Mucosa of rectum (tissue), 2 donors: Measurements from ENCODE around the gene KANSL3.
A peak's percentile ranks its signal among the peaks of the same experiment; 100 is the strongest.

Source experiments
- H3K27ac ChIP-seq, 2 donors: one replicate each; pipeline ENCODE4 v1.7.0; 2013; ENCODE audit warnings: inconsistent platforms in 2 of 2, low read depth in 2 of 2, low read length in 2 of 2
- H3K27me3 ChIP-seq, 2 donors: one replicate each; pipeline ENCODE4 v1.7.0; 2013; ENCODE audit warnings: low read length in 2 of 2; ENCODE audit not compliant: control insufficient read depth in 2 of 2, insufficient read depth in 2 of 2
- H3K36me3 ChIP-seq, 2 donors: one replicate each; pipeline ENCODE4 v1.7.0; 2013; ENCODE audit warnings: low read length in 2 of 2; ENCODE audit not compliant: control insufficient read depth in 2 of 2, insufficient read depth in 2 of 2
- H3K4me1 ChIP-seq, 2 donors: one replicate each; pipeline ENCODE4 v1.7.0; 2013; ENCODE audit warnings: low read length in 2 of 2, mild to moderate bottlenecking in 1 of 2; ENCODE audit not compliant: control insufficient read depth in 2 of 2, insufficient read depth in 2 of 2
- H3K4me3 ChIP-seq, 2 donors: one replicate each; pipeline ENCODE4 v1.7.0; 2013; ENCODE audit warnings: low read length in 2 of 2
- H3K9ac ChIP-seq, 2 donors: one replicate each; pipeline ENCODE4 v1.7.0; 2013; ENCODE audit warnings: low read length in 2 of 2, low read depth in 1 of 2, mild to moderate bottlenecking in 1 of 2
- H3K9me3 ChIP-seq, 2 donors: one replicate each; pipeline ENCODE4 v1.7.0; 2013; ENCODE audit warnings: low read length in 2 of 2; ENCODE audit not compliant: control insufficient read depth in 2 of 2
- donor health status: healthy.
- donor health status: Normal muscosa, but diverticular disease.

The KANSL3 gene

DNA sequence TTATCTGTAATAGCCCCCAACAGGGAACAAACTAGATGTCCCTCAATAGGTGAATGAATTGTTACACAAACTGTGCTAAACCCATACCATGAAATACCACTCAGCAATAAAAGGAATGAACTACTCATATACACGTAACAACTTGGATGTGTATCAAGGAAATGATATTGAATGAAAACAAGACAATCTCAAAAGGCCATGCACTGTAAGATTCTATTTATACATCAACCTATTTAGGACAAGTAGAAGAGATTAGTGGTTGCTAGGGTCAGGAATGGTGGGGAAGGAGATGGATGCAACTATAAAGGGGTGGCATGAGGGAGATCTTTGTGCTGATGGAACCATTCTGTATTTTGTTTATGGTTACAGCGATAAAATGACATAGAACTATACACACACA, 47.1 kb downstream of the KANSL3 start:
- H3K36me3 ChIP-seq: peaks cover 40% of the 10 kb centered on the region in 2 donors
- H3K4me3 ChIP-seq: no peak overlapping the region
- no peaks in the 10 kb centered on the region for H3K9me3 ChIP-seq
- H3K9ac ChIP-seq: no peak overlapping the region
- peaks cover 0 to 4% of the 10 kb centered on the region in 2 donors for H3K4me1 ChIP-seq
- H3K27ac ChIP-seq: peak overlapping the region in 1 of 2 donors; percentile 37
- H3K27me3 ChIP-seq: no peaks in the 10 kb centered on the region

DNA sequence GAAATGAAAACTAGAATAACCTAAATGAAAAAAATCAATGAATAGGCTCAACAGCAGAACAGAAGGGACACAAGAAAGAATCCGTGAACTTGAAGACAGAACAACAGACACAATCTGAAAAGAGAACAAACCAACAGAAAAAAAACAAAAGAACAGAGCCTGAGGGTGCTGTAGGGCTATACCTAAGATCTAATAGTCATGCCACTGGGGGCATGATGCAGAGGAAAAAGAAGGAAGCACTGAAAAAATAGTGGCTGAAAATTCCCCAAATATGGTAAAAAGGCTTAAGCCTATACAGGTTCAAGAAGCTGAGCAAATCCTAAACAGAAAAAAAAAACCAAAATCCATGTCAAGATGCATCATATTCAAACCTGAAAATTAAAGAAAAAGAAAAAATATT, 50.3 kb downstream of the KANSL3 start:
- Histone ChIP-seq H3K9ac (no peak overlapping the region), H3K27ac (no peak overlapping the region), H3K36me3 (peaks cover 8 to 10% of the 10 kb centered on the region in 2 donors), H3K4me3 (no peak overlapping the region), H3K27me3 (no peaks in the 10 kb centered on the region), H3K9me3 (no peaks in the 10 kb centered on the region), H3K4me1 (no peaks in the 10 kb centered on the region)

- Histone ChIP-seq H3K9ac (no peak overlapping the region), H3K36me3 (no peaks in the 10 kb centered on the region), H3K27ac (no peak overlapping the region), H3K9me3 (no peaks in the 10 kb centered on the region), H3K4me3 (no peak overlapping the region), H3K4me1 (no peaks in the 10 kb centered on the region), H3K27me3 (no peaks in the 10 kb centered on the region)
Measured at GRCh38 chr2:96584017-96584416, 54.1 kb downstream of the KANSL3 start.

DNA sequence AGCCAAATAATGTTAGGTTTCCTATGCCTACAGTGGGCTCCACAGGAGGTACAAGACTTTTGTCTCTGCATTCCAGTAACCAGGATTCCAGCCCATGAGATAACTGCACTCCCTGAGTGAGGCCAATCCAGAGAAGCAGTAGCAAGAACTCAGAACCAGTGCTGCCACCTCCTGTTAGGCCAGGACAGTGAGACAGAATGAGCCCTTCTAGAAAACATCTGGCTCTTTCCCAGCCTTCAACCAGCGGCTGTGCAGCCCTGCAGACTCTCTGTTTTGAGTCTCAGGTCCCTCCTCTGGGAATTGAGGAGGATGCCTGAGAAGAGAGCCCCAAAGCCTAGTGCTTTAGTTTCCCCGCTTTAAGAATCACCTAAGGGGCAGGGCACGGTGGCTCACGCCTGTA, 57.3 kb downstream of the KANSL3 start:
- Histone ChIP-seq H3K4me1 (peaks cover 0 to 8% of the 10 kb centered on the region in 2 donors), H3K4me3 (no peak overlapping the region), H3K27ac (no peak overlapping the region), H3K9ac (no peak overlapping the region), H3K36me3 (no peaks in the 10 kb centered on the region), H3K27me3 (no peaks in the 10 kb centered on the region), H3K9me3 (no peaks in the 10 kb centered on the region)

DNA sequence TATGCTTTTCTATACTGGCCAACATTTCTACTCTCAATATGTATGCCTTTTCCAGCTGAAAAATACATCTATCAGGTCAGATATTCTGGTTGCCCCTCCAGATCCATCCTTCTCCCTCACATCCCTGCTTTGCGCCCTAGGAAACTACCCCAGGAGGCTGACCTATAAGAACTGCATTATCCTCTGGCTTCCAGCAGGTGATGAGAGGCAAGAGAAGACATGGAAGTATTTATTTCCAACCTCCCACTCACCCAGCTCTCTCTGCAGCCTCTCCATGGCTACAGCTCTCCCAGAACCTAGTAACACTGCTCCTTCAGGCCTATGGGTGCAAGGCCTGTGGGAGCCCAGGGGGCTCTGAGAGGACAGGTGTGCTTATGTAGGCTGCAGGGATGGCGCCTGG, 58.7 kb downstream of the KANSL3 start:
- no peak overlapping the region for H3K4me3 ChIP-seq
- H3K36me3 ChIP-seq: no peaks in the 10 kb centered on the region
- peaks cover 0 to 8% of the 10 kb centered on the region in 2 donors for H3K4me1 ChIP-seq
- H3K27me3 ChIP-seq: no peaks in the 10 kb centered on the region
- no peaks in the 10 kb centered on the region for H3K9me3 ChIP-seq
- no peak overlapping the region for H3K27ac ChIP-seq
- H3K9ac ChIP-seq: no peak overlapping the region

- Histone ChIP-seq H3K36me3 (no peaks in the 10 kb centered on the region), H3K9me3 (no peaks in the 10 kb centered on the region), H3K4me3 (no peak overlapping the region), H3K27ac (no peak overlapping the region), H3K27me3 (no peaks in the 10 kb centered on the region), H3K9ac (no peak overlapping the region), H3K4me1 (peaks cover 0 to 8% of the 10 kb centered on the region in 2 donors)
Measured at GRCh38 chr2:96578731-96579130, 59.4 kb downstream of the KANSL3 start.

GRCh38 chr2:96577501-96577900, 60.6 kb downstream of the KANSL3 start:
- H3K27ac ChIP-seq: no peak overlapping the region
- no peaks in the 10 kb centered on the region for H3K9me3 ChIP-seq
- H3K4me1 ChIP-seq: peaks cover 0 to 8% of the 10 kb centered on the region in 2 donors

GRCh38 chr2:96575785-96576456, 62.2 kb downstream of the KANSL3 start:
- H3K27ac ChIP-seq: peak overlapping the region in 1 of 2 donors; percentile 26
- no peaks in the 10 kb centered on the region for H3K9me3 ChIP-seq
- no peaks in the 10 kb centered on the region for H3K27me3 ChIP-seq
- no peak overlapping the region for H3K9ac ChIP-seq
- peaks cover 0 to 8% of the 10 kb centered on the region in 2 donors for H3K4me1 ChIP-seq
- no peaks in the 10 kb centered on the region for H3K36me3 ChIP-seq
- H3K4me3 ChIP-seq: no peak overlapping the region

More at GRCh38 chr2:96577501-96577900, 60.6 kb downstream of the KANSL3 start:
- H3K4me3 ChIP-seq: no peak overlapping the region
- H3K9ac ChIP-seq: no peak overlapping the region
- H3K36me3 ChIP-seq: no peaks in the 10 kb centered on the region
- H3K27me3 ChIP-seq: no peaks in the 10 kb centered on the region

- H3K4me3 ChIP-seq: no peak overlapping the region
- H3K4me1 ChIP-seq: peaks cover 0 to 8% of the 10 kb centered on the region in 2 donors
- no peaks in the 10 kb centered on the region for H3K27me3 ChIP-seq
- no peak overlapping the region for H3K9ac ChIP-seq
- H3K9me3 ChIP-seq: no peaks in the 10 kb centered on the region
- no peak overlapping the region for H3K27ac ChIP-seq
- no peaks in the 10 kb centered on the region for H3K36me3 ChIP-seq
Measured at GRCh38 chr2:96574364-96574763, 63.7 kb downstream of the KANSL3 start.

DNA sequence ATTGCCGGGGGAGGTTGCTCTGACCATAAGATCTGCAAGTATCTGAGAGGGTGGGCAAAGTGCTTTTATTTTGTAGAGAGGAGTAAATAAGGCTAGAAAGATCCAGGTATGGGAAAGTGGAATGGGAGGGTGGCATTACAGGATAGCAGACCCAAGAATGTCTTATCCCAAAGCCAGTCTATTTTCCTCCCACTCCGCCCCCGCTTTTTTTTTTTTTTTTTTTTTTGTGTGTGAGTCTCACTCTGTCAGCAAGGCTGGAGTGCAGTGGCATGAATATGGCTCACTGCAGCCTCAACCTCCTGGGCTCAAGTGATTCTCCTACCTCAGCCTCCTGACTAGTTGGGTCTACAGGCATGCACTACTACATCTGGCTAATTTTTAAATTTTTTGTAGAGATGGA, 70.0 kb downstream of the KANSL3 start:
- Histone ChIP-seq H3K9me3 (no peaks in the 10 kb centered on the region), H3K36me3 (no peaks in the 10 kb centered on the region), H3K9ac (no peak overlapping the region), H3K4me3 (no peak overlapping the region), H3K4me1 (no peaks in the 10 kb centered on the region), H3K27ac (no peak overlapping the region), H3K27me3 (no peaks in the 10 kb centered on the region)
